ENCODE measurements around the gene KRTAP10-3. TPM values are rescaled to one million over a fixed set of nuclear protein-coding genes. Genes with fewer than 3 reads are reported as not detected.

Gene KRTAP10-3
- total RNA-seq, 1 donor from 2014 or later, result not detected

- Histone ChIP-seq H3K36me3 (no peaks in the 10 kb centered on the region), H3K27ac (replicated peaks) (no peak overlapping the region), H3K9me3 (replicated peaks) (no peaks in the 10 kb centered on the region), H3K4me3 (no peak overlapping the region), H3K27me3 (ENCODE audit: low read depth) (peaks cover 34% of the 10 kb centered on the region), H3K4me1 (peaks cover 11% of the 10 kb centered on the region)
- TF ChIP-seq CTCF (IDR thresholded peaks at IDR 0.05; ENCODE audit: borderline replicate concordance), result no peak
- no peak for DNase-seq
- intact Hi-C loops (cut with micrococcal nuclease), result no loop called here
These were observed 45.0 kb downstream of the KRTAP10-3 start for GRCh38 chr21:44513389-44514217.

GRCh38 chr21:44512496-44513388 lies 45.9 kb downstream of the KRTAP10-3 start:
- H3K36me3 ChIP-seq, result no peaks in the 10 kb centered on the region
- intact Hi-C loops (cut with micrococcal nuclease), result no loop called here

DNA sequence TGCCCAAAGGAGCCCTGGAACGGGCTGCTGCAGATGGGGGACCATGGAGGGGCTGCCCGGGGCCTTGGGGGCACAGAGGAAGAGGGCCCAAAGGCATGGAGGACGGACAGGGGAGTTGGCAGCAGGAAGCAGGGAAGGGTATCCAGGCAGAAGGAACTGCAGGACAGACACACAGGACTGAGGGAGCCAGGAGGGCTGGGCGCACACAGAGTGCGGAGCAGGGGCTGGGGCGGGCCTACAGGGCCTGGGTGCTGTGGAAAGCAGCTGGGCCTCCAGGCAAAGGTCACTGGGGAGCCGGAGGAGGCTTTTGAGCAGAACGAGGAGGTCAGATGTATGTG lies 46.7 kb downstream of the KRTAP10-3 start:
- H3K9me3 ChIP-seq (replicated peaks), result no peaks in the 10 kb centered on the region
- DNase-seq, result no peak
- no peaks in the 10 kb centered on the region for H3K36me3 ChIP-seq
- H3K4me1 ChIP-seq, result peaks cover 11% of the 10 kb centered on the region
- H3K4me3 ChIP-seq, result no peak overlapping the region
- no peak for TF ChIP-seq CTCF (IDR thresholded peaks at IDR 0.05; ENCODE audit: borderline replicate concordance)
- H3K27ac ChIP-seq (replicated peaks), result no peak overlapping the region
- intact Hi-C loops (cut with micrococcal nuclease), result no loop called here
- peaks cover 45% of the 10 kb centered on the region for H3K27me3 ChIP-seq (ENCODE audit: low read depth)

More at GRCh38 chr21:44512496-44513388, 45.9 kb downstream of the KRTAP10-3 start:
- no peak for DNase-seq
- peaks cover 11% of the 10 kb centered on the region for H3K4me1 ChIP-seq
- H3K9me3 ChIP-seq (replicated peaks), result no peaks in the 10 kb centered on the region
- peaks cover 43% of the 10 kb centered on the region for H3K27me3 ChIP-seq (ENCODE audit: low read depth)
- no peak for TF ChIP-seq CTCF (IDR thresholded peaks at IDR 0.05; ENCODE audit: borderline replicate concordance)
- H3K4me3 ChIP-seq, result no peak overlapping the region
- no peak overlapping the region for H3K27ac ChIP-seq (replicated peaks)

- TF ChIP-seq CTCF (IDR thresholded peaks at IDR 0.05; ENCODE audit: borderline replicate concordance), result no peak
- Histone ChIP-seq H3K36me3 (no peaks in the 10 kb centered on the region), H3K4me3 (no peak overlapping the region), H3K4me1 (peaks cover 11% of the 10 kb centered on the region), H3K9me3 (replicated peaks) (no peaks in the 10 kb centered on the region), H3K27me3 (ENCODE audit: low read depth) (peaks cover 51% of the 10 kb centered on the region), H3K27ac (replicated peaks) (no peak overlapping the region)
- intact Hi-C loops (cut with micrococcal nuclease), result no loop called here
- DNase-seq, result no peak
These were observed 47.2 kb downstream of the KRTAP10-3 start for GRCh38 chr21:44511219-44511937.

GRCh38 chr21:44510508-44511218 lies 47.9 kb downstream of the KRTAP10-3 start:
- H3K27me3 ChIP-seq (ENCODE audit: low read depth), result peaks cover 54% of the 10 kb centered on the region
- peak; percentile 44 for DNase-seq
- intact Hi-C loops (cut with micrococcal nuclease), result no loop called here
- peaks cover 11% of the 10 kb centered on the region for H3K4me1 ChIP-seq
- TF ChIP-seq CTCF (IDR thresholded peaks at IDR 0.05; ENCODE audit: borderline replicate concordance), result peak; percentile 76
- H3K4me3 ChIP-seq, result no peak overlapping the region
- H3K36me3 ChIP-seq, result no peaks in the 10 kb centered on the region
- H3K9me3 ChIP-seq (replicated peaks), result no peaks in the 10 kb centered on the region
- H3K27ac ChIP-seq (replicated peaks), result no peak overlapping the region

Data from left ventricle myocardium inferior (tissue), 1 donor.